DND-41 (cell line): ENCODE results near the gene EMX2.

Source experiments
- ATAC-seq: fragments of 200-7000 bp; cut with Tn5 transposase; 3 replicates; pipeline ENCODE4 v1.9.1; 2021; ENCODE audit warnings: low read depth; ENCODE audit not compliant: insufficient read depth
- DNase-seq: peaks from one replicate; pipeline ENCODE4 v3.0.0-alpha.2; 2020
- H2AFZ ChIP-seq: 2 replicates; pipeline ENCODE4 v1.6.0; 2012; ENCODE audit warnings: low read depth, low read length
- H3K27ac ChIP-seq: 2 replicates; pipeline ENCODE4 v1.5.1; 2012; ENCODE audit warnings: low read length, inconsistent platforms
- H3K27me3 ChIP-seq: fragments of 200-600 bp; sonication (generic); 2 replicates; pipeline ENCODE4 v1.6.0; 2012; ENCODE audit warnings: low read length, mild to moderate bottlenecking, inconsistent platforms; ENCODE audit not compliant: insufficient read depth, poor library complexity
- H3K36me3 ChIP-seq: 2 replicates; pipeline ENCODE4 v1.5.1; 2012; ENCODE audit warnings: low read length, inconsistent platforms; ENCODE audit not compliant: insufficient read depth
- H3K4me1 ChIP-seq: 2 replicates; pipeline ENCODE4 v1.5.1; 2012; ENCODE audit warnings: mild to moderate bottlenecking, low read length; ENCODE audit not compliant: insufficient read depth
- H3K4me2 ChIP-seq: 2 replicates; pipeline ENCODE4 v1.6.0; 2012; ENCODE audit warnings: mild to moderate bottlenecking, moderate library complexity, low read length, inconsistent platforms; ENCODE audit not compliant: insufficient read depth
- H3K4me3 ChIP-seq, 2 experiments: fragments of 200-600 bp in 1 of 2; shearing (Covaris generic) in 1 of 2; 2 replicates each; pipeline ENCODE4 v1.5.1; 2012 to 2016; ENCODE audit warnings: inconsistent platforms in 2 of 2, low read length in 2 of 2, mild to moderate bottlenecking in 2 of 2, low read depth in 1 of 2, moderate library complexity in 1 of 2
- H3K79me2 ChIP-seq: 2 replicates; pipeline ENCODE4 v1.6.0; 2012; ENCODE audit warnings: low read length, inconsistent platforms; ENCODE audit not compliant: insufficient read depth
- H3K9ac ChIP-seq: 2 replicates; pipeline ENCODE4 v1.6.0; 2012; ENCODE audit warnings: low read depth, mild to moderate bottlenecking, inconsistent platforms, low read length, moderate library complexity
- H3K9me3 ChIP-seq: 2 replicates; pipeline ENCODE4 v1.5.1; 2012; ENCODE audit warnings: low read length, moderate library complexity, mild to moderate bottlenecking, inconsistent platforms; ENCODE audit not compliant: insufficient read depth, severe bottlenecking
- H4K20me1 ChIP-seq: 2 replicates; pipeline ENCODE4 v1.6.0; 2012; ENCODE audit warnings: low read length; ENCODE audit not compliant: insufficient read depth
- CTCF ChIP-seq: IDR thresholded peaks from 2 replicates; pipeline ENCODE4 v1.5.1; 2012; ENCODE audit warnings: borderline replicate concordance, low read length, moderate library complexity, mild to moderate bottlenecking; ENCODE audit not compliant: poor library complexity, severe bottlenecking; ENCODE audit errors: extremely low read depth
- EZH2 ChIP-seq: IDR thresholded peaks from 3 replicates; pipeline ENCODE4 v1.6.1; 2012; ENCODE audit warnings: borderline replicate concordance, low read depth, mild to moderate bottlenecking, moderate library complexity, low read length, inconsistent platforms; ENCODE audit not compliant: severe bottlenecking

Gene EMX2

DNA sequence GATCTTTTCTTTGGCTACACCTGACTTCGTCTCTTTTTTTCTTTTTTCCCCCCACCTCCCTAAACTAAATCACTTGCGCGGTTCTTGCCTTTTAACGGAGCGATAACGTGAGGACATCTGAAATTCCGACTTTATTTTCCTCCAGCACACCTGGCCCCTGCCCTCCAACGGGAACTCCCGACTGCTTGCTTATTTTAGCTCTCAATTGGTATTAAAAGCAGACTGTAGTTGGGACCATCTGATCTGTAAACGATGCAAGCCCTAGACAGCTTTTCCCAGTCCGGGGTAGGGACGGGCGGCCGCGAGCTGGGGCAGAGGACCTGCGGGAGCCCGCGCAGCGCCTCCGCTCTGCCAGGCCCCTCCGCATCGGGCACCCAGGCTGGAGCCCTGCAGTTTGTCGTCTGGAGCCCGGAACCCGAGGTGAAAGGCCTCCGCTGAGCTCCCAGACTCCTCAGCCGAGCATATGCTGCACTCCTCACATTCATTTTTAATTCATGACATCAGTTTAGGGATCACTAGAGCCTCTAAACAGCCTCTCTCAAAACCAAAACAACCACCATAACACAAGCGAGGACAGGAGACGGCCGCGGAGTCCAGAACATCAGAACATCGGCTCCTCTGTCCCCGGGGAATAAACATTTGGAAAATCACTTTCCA is 10.0 kb upstream of the EMX2 start:
- Histone ChIP-seq H4K20me1 (no peaks in the 10 kb centered on the region), H3K36me3 (no peaks in the 10 kb centered on the region), H2AFZ (no peak overlapping the region), H3K27me3 (peaks cover 17% of the 10 kb centered on the region), H3K27ac (no peak overlapping the region), H3K79me2 (no peaks in the 10 kb centered on the region), H3K9ac (no peak overlapping the region), H3K4me2 (no peak overlapping the region), H3K4me1 (no peaks in the 10 kb centered on the region), H3K4me3 (no peak overlapping the region), H3K9me3 (no peaks in the 10 kb centered on the region)
- no peak for TF ChIP-seq CTCF
- no peak for TF ChIP-seq EZH2
- ATAC-seq (no peak), DNase-seq (no peak)

GRCh38 chr10:117533507-117534281 is 8.9 kb upstream of the EMX2 start:
- no peak overlapping the region for H2AFZ ChIP-seq
- no peaks in the 10 kb centered on the region for H3K79me2 ChIP-seq
- no peak overlapping the region for H3K4me2 ChIP-seq
- no peak overlapping the region for H3K4me3 ChIP-seq
- ATAC-seq (no peak), DNase-seq (no peak)
- peaks cover 17% of the 10 kb centered on the region for H3K27me3 ChIP-seq
- H3K36me3 ChIP-seq: no peaks in the 10 kb centered on the region
- no peak overlapping the region for H3K9ac ChIP-seq
- H3K4me1 ChIP-seq: no peaks in the 10 kb centered on the region
- TF ChIP-seq EZH2: no peak
- no peaks in the 10 kb centered on the region for H3K9me3 ChIP-seq
- no peaks in the 10 kb centered on the region for H4K20me1 ChIP-seq
- H3K27ac ChIP-seq: no peak overlapping the region

- Histone ChIP-seq H3K4me1 (no peaks in the 10 kb centered on the region), H3K4me3 (no peak overlapping the region), H3K27ac (no peak overlapping the region), H3K27me3 (peaks cover 17% of the 10 kb centered on the region), H3K79me2 (no peaks in the 10 kb centered on the region), H3K9ac (no peak overlapping the region), H3K9me3 (no peaks in the 10 kb centered on the region), H3K36me3 (no peaks in the 10 kb centered on the region), H3K4me2 (no peak overlapping the region), H2AFZ (no peak overlapping the region), H4K20me1 (no peaks in the 10 kb centered on the region)
- TF ChIP-seq CTCF (no peak), EZH2 (no peak)
- DNase-seq (no peak), ATAC-seq (no peak)
These were observed 7.9 kb upstream of the EMX2 start for GRCh38 chr10:117534321-117535297.
